Caco-2 (cell line): ENCODE data around the gene SDK2. TPM values are rescaled to one million over a fixed set of nuclear protein-coding genes. Genes with fewer than 3 reads are reported as not detected.

Experiments used
- BruUV-seq: library from RNA; stranded (reverse); fragments of 400-500 nt; replicated peaks from 2 replicates; lab custom pipeline; 2021; lab: Mats Ljungman, UMichigan
- CTCF ChIA-PET: fragments of 300-600 bp; sonication (Branson Sonifier 250); formaldehyde crosslinking; loops from one replicate; lab custom pipeline; 2022; ENCODE audit warnings: antibody characterized with exemption; lab: Charles Lee
- POLR2A ChIA-PET: fragments of 300-600 bp; sonication (Branson Sonifier 250); formaldehyde crosslinking; loops from one replicate; lab custom pipeline; 2022; ENCODE audit warnings: antibody characterized with exemption; lab: Charles Lee
- DNase-seq, 2 experiments: peaks; one replicate each; pipeline versions ENCODE4 v3.0.0 to v3.0.0-alpha.2; 2020 to 2022
- H3K27me3 ChIP-seq: replicated peaks from 2 replicates; pipeline ENCODE4 v1.6.0; 2011; ENCODE audit warnings: low read length; ENCODE audit not compliant: control insufficient read depth, insufficient read depth
- H3K36me3 ChIP-seq: 2 replicates; pipeline ENCODE4 v1.5.1; 2011; ENCODE audit warnings: low read length; ENCODE audit not compliant: control insufficient read depth, insufficient read depth
- H3K4me1 ChIP-seq: fragments of 250-450 bp; sonication (Bioruptor Pico); 2 replicates; pipeline ENCODE4 v1.5.1; 2020; ENCODE audit warnings: mild to moderate bottlenecking
- H3K4me3 ChIP-seq: 2 replicates; pipeline ENCODE4 v1.5.1; 2011; ENCODE audit warnings: low read depth, mild to moderate bottlenecking, control low read depth, low read length
- H3K9me3 ChIP-seq: fragments of 250-450 bp; sonication (Bioruptor Pico); 2 replicates; pipeline ENCODE4 v1.5.1; 2020; ENCODE audit warnings: mild to moderate bottlenecking, moderate library complexity
- H3K27ac Mint-ChIP-seq: one replicate; pipeline ENCODE4 v1.8.0; 2022; ENCODE audit warnings: mixed read lengths; ENCODE audit not compliant: unreplicated experiment
- H3K27me3 Mint-ChIP-seq: one replicate; pipeline ENCODE4 v1.8.0; 2022; ENCODE audit warnings: mixed read lengths; ENCODE audit not compliant: insufficient read depth, unreplicated experiment
- H3K36me3 Mint-ChIP-seq: one replicate; pipeline ENCODE4 v1.8.0; 2022; ENCODE audit warnings: mild to moderate bottlenecking, mixed read lengths; ENCODE audit not compliant: insufficient read depth, unreplicated experiment
- H3K4me1 Mint-ChIP-seq: one replicate; pipeline ENCODE4 v1.8.0; 2022; ENCODE audit warnings: low read depth, mixed read lengths; ENCODE audit not compliant: unreplicated experiment
- H3K4me3 Mint-ChIP-seq: one replicate; pipeline ENCODE4 v1.8.0; 2022; ENCODE audit warnings: mild to moderate bottlenecking, moderate library complexity, mixed read lengths; ENCODE audit not compliant: unreplicated experiment
- H3K9me3 Mint-ChIP-seq: one replicate; pipeline ENCODE4 v1.8.0; 2022; ENCODE audit warnings: mixed read lengths; ENCODE audit not compliant: unreplicated experiment
- CTCF ChIP-seq, 2 experiments: fragments of 200-600 bp in 1 of 2; IDR thresholded peaks; 1 replicate in 1 of 2; 2 replicates in 1 of 2; pipeline versions ENCODE4 v1.5.1 to v1.8.0; 2011 to 2022; ENCODE audit warnings: antibody characterized with exemption in 1 of 2, control low read depth in 1 of 2, inconsistent platforms in 1 of 2, low read depth in 1 of 2, low read length in 1 of 2, mild to moderate bottlenecking in 1 of 2, moderate library complexity in 1 of 2; ENCODE audit not compliant: insufficient read depth in 1 of 2, severe bottlenecking in 1 of 2, unreplicated experiment in 1 of 2
- intact Hi-C: fragments of 100-400 bp; cut with micrococcal nuclease; formaldehyde crosslinking; loops from one replicate; pipeline ENCODE4 v1.10.0; 2022; ENCODE audit not compliant: unreplicated experiment
- total RNA-seq: library from RNA; stranded (reverse); gene quantifications from 2 replicates; pipeline ENCODE4 v1.2.3, GENCODE V29; 2022

Gene SDK2
- total RNA-seq, 1 experiment from 2014 or later = 0.09 TPM

GRCh38 chr17:73304438-73304837 is 339.8 kb downstream of the SDK2 start:
- H3K36me3 Mint-ChIP-seq = peaks cover 12% of the 10 kb centered on the region
- ChIA-PET POLR2A (no interaction called here), CTCF (no interaction called here)
- intact Hi-C loops = no loop called here
- DNase-seq = no peak
- no peak for TF ChIP-seq CTCF (IDR thresholded peaks at IDR 0.05; ENCODE audit: insufficient read depth in 1 of 2, low read depth in 1 of 2, low read length in 1 of 2, severe bottlenecking in 1 of 2, unreplicated experiment in 1 of 2)
- peaks cover 33% of the 10 kb centered on the region for H3K4me1 ChIP-seq
- H3K27me3 ChIP-seq = no peaks in the 10 kb centered on the region
- H3K27ac Mint-ChIP-seq = no peak overlapping the region
- peaks cover 3% of the 10 kb centered on the region; the same call in 1 of the 2 replicates for H3K36me3 ChIP-seq
- H3K27me3 Mint-ChIP-seq = no peaks in the 10 kb centered on the region
- H3K4me3 Mint-ChIP-seq = no peak overlapping the region
- no TSS peak for BruUV-seq
- no peaks in the 10 kb centered on the region for H3K9me3 Mint-ChIP-seq
- H3K4me1 Mint-ChIP-seq = peaks cover 17% of the 10 kb centered on the region
- H3K4me3 ChIP-seq = no peak overlapping the region
- H3K9me3 ChIP-seq = no peaks in the 10 kb centered on the region

GRCh38 chr17:73302189-73302588 is 342.1 kb downstream of the SDK2 start:
- Histone ChIP-seq H3K4me3 (no peak overlapping the region), H3K27me3 (no peaks in the 10 kb centered on the region), H3K9me3 (no peaks in the 10 kb centered on the region), H3K4me1 (peaks cover 19% of the 10 kb centered on the region), H3K36me3 (peaks cover 3% of the 10 kb centered on the region; the same call in 1 of the 2 replicates)
- intact Hi-C loops = no loop called here
- DNase-seq = no peak
- ChIA-PET CTCF (no interaction called here), POLR2A (interaction anchor here (0.5 kb wide), 1 partner anchor 1550 kb away, joined by 3 read pairs; no protein-coding TSS in a partner anchor)
- H3K27me3 Mint-ChIP-seq = no peaks in the 10 kb centered on the region
- BruUV-seq = no TSS peak
- no peaks in the 10 kb centered on the region for H3K9me3 Mint-ChIP-seq
- peaks cover 17% of the 10 kb centered on the region for H3K36me3 Mint-ChIP-seq
- H3K4me1 Mint-ChIP-seq = peaks cover 17% of the 10 kb centered on the region
- no peak for TF ChIP-seq CTCF (IDR thresholded peaks at IDR 0.05; ENCODE audit: insufficient read depth in 1 of 2, low read depth in 1 of 2, low read length in 1 of 2, severe bottlenecking in 1 of 2, unreplicated experiment in 1 of 2)
- no peak overlapping the region for H3K4me3 Mint-ChIP-seq
- H3K27ac Mint-ChIP-seq = no peak overlapping the region

- no peaks in the 10 kb centered on the region for H3K27me3 ChIP-seq
- peaks cover 19% of the 10 kb centered on the region for H3K4me1 ChIP-seq
- ChIA-PET CTCF (no interaction called here), POLR2A (no interaction called here)
- no TSS peak for BruUV-seq
- DNase-seq = no peak
- Mint-ChIP-seq H3K36me3 (peaks cover 20% of the 10 kb centered on the region), H3K27me3 (no peaks in the 10 kb centered on the region), H3K9me3 (no peaks in the 10 kb centered on the region), H3K4me3 (no peak overlapping the region), H3K4me1 (peaks cover 17% of the 10 kb centered on the region), H3K27ac (no peak overlapping the region)
- H3K36me3 ChIP-seq = no peaks in the 10 kb centered on the region
- TF ChIP-seq CTCF (IDR thresholded peaks at IDR 0.05; ENCODE audit: insufficient read depth in 1 of 2, low read depth in 1 of 2, low read length in 1 of 2, severe bottlenecking in 1 of 2, unreplicated experiment in 1 of 2) = no peak
- intact Hi-C loops = no loop called here
- no peak overlapping the region for H3K4me3 ChIP-seq
- H3K9me3 ChIP-seq = no peaks in the 10 kb centered on the region
These were observed 342.9 kb downstream of the SDK2 start for GRCh38 chr17:73301369-73301768.
